OCI-M2 (cell line): ENCODE data around the gene GPR68.
"Not testable (repeated sequence)": the region's sequence is repeated elsewhere in the genome, so short reads cannot be mapped to it uniquely, and the experiment has no call there.

Experiments used
- DNase-seq: peaks from one replicate; lab custom pipeline; 2025; ENCODE audit not compliant: unreplicated experiment; lab: John Stamatoyannopoulos, UW

Gene GPR68

DNA sequence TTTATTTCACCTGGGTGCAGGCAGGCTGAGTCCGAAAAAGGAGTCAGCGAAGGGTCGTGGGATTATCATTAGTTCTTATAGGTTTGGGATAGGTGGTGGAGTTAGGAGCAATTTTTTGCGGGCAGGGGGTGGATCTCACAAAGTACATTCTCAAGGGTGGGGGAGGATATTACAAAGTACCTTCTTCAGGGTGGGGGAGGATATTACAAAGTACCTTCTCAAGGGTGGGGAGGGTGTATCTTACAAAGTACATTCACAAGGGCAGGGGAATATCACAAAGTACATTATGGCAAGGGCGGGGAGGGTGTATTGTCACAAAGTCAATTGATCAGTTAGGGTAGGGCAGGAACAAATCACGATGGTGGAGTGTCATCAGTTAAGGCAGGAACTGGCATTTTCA lies 43.7 kb downstream of the GPR68 start:
- DNase-seq: not testable (repeated sequence)

DNA sequence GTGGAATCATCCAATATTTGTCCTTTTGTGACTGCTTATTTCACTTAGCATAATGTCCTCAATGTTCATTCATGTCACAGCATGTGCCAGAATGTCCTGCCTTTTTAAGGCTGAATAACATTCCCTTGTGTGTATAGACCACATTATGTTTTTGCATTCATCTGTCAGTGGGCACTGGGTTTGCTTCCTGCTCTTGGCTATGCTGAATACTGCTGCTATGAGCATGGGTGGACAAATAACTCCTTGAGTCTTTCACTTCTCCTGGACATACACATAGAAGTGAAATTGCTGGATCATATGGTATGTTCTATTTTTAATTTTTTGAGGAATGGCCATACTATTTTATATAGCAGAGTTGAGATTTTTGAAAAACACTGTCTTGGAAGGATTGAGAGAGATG lies 46.9 kb downstream of the GPR68 start:
- no peak for DNase-seq

DNA sequence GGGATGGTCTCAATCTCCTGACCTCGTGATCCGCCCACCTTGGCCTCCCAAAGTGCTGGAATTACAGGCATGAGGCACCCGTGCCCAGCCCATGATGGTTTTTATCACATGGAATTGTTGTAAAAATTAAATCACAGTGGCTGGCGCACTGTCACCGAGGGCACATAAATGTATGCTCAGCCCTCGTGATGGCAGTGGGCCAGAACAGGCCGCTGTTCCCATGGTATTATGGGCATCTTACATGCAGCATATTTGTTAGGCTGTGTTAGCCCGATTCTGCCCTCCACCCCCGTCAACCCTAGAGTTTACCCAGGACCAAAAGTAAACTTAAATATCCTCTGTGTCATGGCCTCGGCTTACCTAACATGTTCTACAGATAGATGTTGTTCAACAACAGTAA lies 48.6 kb downstream of the GPR68 start:
- DNase-seq: no peak

DNA sequence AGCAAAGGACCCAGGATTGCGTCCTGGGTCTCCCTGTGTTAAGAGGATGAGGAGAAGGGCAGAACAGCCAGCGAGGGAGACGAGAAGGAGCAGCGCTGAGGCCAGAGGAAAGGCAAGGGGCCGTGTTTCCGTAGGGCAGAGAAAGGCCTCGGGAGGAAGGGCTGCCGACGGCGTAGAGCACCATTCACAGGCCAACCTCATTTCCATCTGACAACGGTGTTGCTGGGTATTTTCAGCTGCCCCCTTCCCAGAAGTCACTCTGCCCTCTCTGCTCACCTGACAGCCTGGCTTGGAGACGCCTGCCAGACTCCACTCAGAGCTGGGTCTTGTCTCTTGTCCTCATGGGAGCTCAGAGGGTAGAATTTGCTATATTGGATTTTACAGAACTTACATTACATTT lies 51.4 kb downstream of the GPR68 start:
- no peak for DNase-seq

DNA sequence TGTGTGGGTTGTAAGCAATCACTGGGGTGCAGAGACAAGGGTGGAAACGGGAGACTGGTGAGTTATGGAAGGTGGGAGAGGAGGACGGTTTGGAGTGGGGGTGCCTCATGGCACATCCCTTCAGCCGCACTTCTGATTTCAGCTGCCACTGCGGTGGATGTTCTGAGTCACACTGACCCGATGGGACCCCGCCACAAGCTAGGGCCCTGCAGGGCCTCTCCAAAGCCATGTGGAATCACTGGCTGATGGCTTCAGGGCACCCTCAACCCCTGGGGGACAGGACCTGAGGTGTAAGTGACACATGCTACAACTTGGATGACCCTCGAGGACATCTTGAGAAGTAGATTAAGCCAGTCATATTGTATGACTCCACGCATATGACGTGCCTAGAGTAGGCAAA lies 53.7 kb downstream of the GPR68 start:
- no peak for DNase-seq

DNA sequence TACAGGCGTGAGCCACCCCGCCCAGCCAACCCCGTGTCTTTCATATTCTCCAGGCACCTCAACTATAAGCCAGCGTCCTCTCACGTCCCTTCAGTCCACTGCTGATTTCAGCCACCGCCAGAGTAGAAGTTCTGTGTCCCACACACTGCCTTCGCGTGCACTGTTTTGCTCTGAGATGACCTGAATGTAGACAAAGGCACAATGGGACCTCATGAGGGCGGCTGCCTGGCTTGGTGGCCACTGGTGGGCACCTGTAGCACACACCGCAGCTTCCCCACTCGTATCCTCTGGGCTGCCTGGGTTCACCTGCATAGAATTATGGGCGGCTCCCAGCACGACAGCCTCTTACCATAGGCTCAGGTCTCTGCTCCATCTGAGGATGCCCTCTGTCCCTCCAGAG lies 57.2 kb downstream of the GPR68 start:
- no peak for DNase-seq

DNA sequence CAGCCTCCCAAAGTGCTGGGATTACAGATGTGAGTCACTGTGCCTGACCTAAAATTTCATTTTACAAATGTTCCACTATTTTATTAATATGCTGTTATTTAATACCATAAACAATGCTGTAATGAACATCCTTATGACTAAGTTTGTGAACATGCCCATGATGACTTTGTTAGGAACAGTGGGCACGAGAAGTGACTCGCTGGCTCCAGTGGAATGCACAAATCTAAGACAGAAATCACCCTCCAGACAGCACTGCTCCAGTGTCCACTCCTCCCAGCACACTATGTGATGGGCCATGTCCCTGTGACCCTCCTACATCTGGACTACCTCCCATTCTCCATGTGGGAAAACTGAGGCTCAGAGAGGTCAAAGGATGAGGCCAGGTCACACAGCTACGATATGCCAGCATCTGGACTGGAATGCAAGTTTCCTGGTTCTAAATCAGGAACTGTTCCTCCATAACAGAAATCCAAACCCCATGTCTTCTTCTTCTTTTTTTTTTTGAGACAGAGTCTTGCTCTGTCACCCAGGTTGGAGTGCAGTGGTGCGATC lies 57.9 kb downstream of the GPR68 start:
- DNase-seq: no peak

DNA sequence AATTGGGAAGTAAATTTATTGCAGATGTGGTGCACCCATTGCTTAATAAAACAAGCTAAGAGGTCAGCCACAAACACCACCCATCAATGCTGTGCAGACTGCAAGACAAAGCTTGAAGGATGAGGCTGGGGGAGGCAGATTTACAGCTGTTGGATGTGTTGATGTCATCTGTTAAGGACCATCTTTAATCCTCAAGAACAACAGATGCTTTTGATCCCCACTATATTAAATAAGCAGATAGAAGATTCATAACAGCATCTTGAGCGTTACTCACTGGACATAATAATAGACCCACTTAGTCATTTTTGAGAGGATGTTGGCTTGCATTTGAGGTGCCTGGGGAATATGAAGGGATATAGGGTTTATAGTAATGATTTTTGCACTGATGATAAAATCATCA lies 58.8 kb downstream of the GPR68 start:
- no peak for DNase-seq

DNA sequence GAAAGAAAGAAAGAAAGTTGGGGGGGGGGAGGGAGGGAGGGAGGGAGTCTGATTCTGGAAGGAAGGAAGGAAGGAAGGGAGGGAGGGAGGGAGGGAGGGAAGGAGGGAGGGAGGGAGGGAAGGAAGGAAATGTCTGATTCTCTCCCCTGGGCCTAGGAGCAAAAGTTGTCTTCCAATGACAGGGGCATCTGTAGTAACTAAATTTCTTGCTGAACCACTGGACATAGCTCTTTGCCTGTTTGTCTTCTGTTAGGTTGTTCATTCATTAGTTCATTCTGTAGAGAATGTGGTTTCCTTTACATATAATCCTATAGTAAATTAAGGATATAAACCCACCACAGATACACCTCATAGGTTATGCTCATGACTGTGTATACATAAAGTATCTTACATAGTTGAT lies 59.9 kb downstream of the GPR68 start:
- DNase-seq: no peak

DNA sequence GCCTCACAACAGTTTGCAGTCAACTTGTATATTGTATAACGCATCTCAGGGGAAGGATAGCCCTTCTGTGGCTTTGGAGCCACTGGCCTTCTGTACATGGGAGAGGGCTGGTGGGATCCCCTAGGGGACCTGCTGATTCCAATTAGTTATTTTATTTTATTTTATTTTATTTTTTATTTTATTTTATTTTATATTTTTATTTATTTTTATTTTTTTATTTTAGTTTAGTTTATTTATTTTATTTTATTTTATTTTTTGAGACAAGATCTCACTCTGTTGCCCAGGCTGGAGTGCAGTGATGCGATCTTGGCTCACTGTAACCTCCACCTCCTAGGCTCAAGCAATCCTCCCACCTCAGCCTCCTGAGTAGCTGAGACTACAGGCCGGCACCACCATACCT lies 61.8 kb downstream of the GPR68 start:
- not testable (repeated sequence) for DNase-seq
